ENCODE data around the gene JAML.

Gene JAML

GRCh38 chr11:118170882-118171268 lies 53.9 kb downstream of the JAML start:
- in situ Hi-C loops (cut with HindIII; ENCODE audit: low sequenced_read_pairs), result loop anchor here (5.0 kb wide), 3 partner anchors 34 to 86 kb away; no protein-coding TSS in a partner anchor

- in situ Hi-C loops (cut with HindIII; ENCODE audit: low sequenced_read_pairs), result loop anchor here (5.0 kb wide), 3 partner anchors 33 to 87 kb away; no protein-coding TSS in a partner anchor
These were observed 54.6 kb downstream of the JAML start for GRCh38 chr11:118170231-118170630.

GRCh38 chr11:118169300-118170140 lies 55.3 kb downstream of the JAML start:
- in situ Hi-C loops (cut with HindIII; ENCODE audit: low sequenced_read_pairs), result loop anchor here (5.0 kb wide), 3 partner anchors 32 to 88 kb away; no protein-coding TSS in a partner anchor

- in situ Hi-C loops (cut with HindIII; ENCODE audit: low sequenced_read_pairs), result no loop called here
These were observed 56.1 kb downstream of the JAML start for GRCh38 chr11:118168751-118169150.

GRCh38 chr11:118168316-118168715 lies 56.5 kb downstream of the JAML start:
- in situ Hi-C loops (cut with HindIII; ENCODE audit: low sequenced_read_pairs), result no loop called here

GRCh38 chr11:118167906-118168305 lies 56.9 kb downstream of the JAML start:
- in situ Hi-C loops (cut with HindIII; ENCODE audit: low sequenced_read_pairs), result no loop called here

- in situ Hi-C loops (cut with HindIII; ENCODE audit: low sequenced_read_pairs), result no loop called here
These were observed 57.6 kb downstream of the JAML start for GRCh38 chr11:118167253-118167652.

- in situ Hi-C loops (cut with HindIII; ENCODE audit: low sequenced_read_pairs), result no loop called here
These were observed 58.2 kb downstream of the JAML start for GRCh38 chr11:118166641-118167040.

GRCh38 chr11:118164885-118165284 lies 59.9 kb downstream of the JAML start:
- in situ Hi-C loops (cut with HindIII; ENCODE audit: low sequenced_read_pairs), result no loop called here

GRCh38 chr11:118163494-118163893 lies 61.3 kb downstream of the JAML start:
- in situ Hi-C loops (cut with HindIII; ENCODE audit: low sequenced_read_pairs), result no loop called here

GRCh38 chr11:118162846-118163245 lies 62.0 kb downstream of the JAML start:
- in situ Hi-C loops (cut with HindIII; ENCODE audit: low sequenced_read_pairs), result no loop called here

GRCh38 chr11:118161786-118162185 lies 63.0 kb downstream of the JAML start:
- in situ Hi-C loops (cut with HindIII; ENCODE audit: low sequenced_read_pairs), result no loop called here

- in situ Hi-C loops (cut with HindIII; ENCODE audit: low sequenced_read_pairs), result no loop called here
These were observed 67.5 kb downstream of the JAML start for GRCh38 chr11:118157186-118157895.

- in situ Hi-C loops (cut with HindIII; ENCODE audit: low sequenced_read_pairs), result no loop called here
These were observed 68.2 kb downstream of the JAML start for GRCh38 chr11:118156531-118157185.

- in situ Hi-C loops (cut with HindIII; ENCODE audit: low sequenced_read_pairs), result no loop called here
These were observed 68.9 kb downstream of the JAML start for GRCh38 chr11:118155776-118156530.

- in situ Hi-C loops (cut with HindIII; ENCODE audit: low sequenced_read_pairs), result no loop called here
These were observed 70.2 kb downstream of the JAML start for GRCh38 chr11:118154641-118155040.

- in situ Hi-C loops (cut with HindIII; ENCODE audit: low sequenced_read_pairs), result no loop called here
These were observed 70.8 kb downstream of the JAML start for GRCh38 chr11:118153976-118154375.

- in situ Hi-C loops (cut with HindIII; ENCODE audit: low sequenced_read_pairs), result no loop called here
These were observed 71.3 kb downstream of the JAML start for GRCh38 chr11:118153516-118153915.

- in situ Hi-C loops (cut with HindIII; ENCODE audit: low sequenced_read_pairs), result no loop called here
These were observed 72.0 kb downstream of the JAML start, which contains the start of gene SCN4B for GRCh38 chr11:118152552-118153471. TSS of gene SCN4B (minus strand) at chr11:118152823. CDS start at chr11:118152673, 150 bp downstream.

All from endothelial cell of hepatic sinusoid (primary cell).